ENCODE results near the gene SMIM29.

DNA sequence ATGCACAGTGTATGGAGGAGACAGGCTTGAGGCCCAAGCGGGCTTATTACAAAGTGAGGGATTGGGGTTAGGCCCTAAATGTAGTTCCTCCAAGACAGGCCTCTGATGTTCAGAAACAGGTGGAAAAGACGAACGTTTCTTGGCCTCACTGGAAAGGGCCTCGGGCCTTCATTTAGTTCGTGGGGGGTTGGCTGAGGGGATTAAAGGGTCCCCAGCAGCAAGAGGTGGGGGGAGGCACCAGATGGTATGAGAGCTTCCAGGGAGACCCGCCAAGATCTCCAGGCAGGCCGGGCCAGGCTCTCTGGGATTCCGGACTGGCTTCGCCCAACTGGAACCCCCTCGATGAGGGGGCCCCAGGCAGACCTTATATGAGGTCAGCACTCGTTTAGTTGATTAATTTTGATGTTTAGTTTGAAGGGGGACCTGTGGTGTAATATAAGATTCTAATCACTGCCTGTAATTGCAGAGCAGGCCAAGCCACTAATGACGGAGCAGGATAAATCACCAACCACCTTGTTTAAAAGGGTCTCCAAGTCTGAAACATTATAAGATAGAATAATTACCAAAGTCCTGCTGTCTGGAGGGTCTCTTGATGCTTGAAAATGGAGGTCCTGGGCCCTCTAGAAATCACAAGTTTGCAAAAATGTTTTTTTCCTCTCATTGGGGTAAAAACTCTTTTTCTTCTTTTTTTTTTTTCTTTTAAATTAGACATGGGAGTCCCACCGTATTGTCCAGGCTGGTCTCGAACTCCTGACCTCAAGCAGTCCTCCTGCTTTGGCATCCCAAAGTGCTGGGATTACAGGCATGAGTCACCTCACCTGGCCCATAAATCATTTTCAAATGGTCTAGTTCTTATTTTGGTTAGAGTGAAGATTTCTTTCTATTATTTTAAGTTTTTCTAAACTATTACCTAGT is 10.0 kb downstream of the SMIM29 start:
- TF ChIP-seq, protein P1, sequence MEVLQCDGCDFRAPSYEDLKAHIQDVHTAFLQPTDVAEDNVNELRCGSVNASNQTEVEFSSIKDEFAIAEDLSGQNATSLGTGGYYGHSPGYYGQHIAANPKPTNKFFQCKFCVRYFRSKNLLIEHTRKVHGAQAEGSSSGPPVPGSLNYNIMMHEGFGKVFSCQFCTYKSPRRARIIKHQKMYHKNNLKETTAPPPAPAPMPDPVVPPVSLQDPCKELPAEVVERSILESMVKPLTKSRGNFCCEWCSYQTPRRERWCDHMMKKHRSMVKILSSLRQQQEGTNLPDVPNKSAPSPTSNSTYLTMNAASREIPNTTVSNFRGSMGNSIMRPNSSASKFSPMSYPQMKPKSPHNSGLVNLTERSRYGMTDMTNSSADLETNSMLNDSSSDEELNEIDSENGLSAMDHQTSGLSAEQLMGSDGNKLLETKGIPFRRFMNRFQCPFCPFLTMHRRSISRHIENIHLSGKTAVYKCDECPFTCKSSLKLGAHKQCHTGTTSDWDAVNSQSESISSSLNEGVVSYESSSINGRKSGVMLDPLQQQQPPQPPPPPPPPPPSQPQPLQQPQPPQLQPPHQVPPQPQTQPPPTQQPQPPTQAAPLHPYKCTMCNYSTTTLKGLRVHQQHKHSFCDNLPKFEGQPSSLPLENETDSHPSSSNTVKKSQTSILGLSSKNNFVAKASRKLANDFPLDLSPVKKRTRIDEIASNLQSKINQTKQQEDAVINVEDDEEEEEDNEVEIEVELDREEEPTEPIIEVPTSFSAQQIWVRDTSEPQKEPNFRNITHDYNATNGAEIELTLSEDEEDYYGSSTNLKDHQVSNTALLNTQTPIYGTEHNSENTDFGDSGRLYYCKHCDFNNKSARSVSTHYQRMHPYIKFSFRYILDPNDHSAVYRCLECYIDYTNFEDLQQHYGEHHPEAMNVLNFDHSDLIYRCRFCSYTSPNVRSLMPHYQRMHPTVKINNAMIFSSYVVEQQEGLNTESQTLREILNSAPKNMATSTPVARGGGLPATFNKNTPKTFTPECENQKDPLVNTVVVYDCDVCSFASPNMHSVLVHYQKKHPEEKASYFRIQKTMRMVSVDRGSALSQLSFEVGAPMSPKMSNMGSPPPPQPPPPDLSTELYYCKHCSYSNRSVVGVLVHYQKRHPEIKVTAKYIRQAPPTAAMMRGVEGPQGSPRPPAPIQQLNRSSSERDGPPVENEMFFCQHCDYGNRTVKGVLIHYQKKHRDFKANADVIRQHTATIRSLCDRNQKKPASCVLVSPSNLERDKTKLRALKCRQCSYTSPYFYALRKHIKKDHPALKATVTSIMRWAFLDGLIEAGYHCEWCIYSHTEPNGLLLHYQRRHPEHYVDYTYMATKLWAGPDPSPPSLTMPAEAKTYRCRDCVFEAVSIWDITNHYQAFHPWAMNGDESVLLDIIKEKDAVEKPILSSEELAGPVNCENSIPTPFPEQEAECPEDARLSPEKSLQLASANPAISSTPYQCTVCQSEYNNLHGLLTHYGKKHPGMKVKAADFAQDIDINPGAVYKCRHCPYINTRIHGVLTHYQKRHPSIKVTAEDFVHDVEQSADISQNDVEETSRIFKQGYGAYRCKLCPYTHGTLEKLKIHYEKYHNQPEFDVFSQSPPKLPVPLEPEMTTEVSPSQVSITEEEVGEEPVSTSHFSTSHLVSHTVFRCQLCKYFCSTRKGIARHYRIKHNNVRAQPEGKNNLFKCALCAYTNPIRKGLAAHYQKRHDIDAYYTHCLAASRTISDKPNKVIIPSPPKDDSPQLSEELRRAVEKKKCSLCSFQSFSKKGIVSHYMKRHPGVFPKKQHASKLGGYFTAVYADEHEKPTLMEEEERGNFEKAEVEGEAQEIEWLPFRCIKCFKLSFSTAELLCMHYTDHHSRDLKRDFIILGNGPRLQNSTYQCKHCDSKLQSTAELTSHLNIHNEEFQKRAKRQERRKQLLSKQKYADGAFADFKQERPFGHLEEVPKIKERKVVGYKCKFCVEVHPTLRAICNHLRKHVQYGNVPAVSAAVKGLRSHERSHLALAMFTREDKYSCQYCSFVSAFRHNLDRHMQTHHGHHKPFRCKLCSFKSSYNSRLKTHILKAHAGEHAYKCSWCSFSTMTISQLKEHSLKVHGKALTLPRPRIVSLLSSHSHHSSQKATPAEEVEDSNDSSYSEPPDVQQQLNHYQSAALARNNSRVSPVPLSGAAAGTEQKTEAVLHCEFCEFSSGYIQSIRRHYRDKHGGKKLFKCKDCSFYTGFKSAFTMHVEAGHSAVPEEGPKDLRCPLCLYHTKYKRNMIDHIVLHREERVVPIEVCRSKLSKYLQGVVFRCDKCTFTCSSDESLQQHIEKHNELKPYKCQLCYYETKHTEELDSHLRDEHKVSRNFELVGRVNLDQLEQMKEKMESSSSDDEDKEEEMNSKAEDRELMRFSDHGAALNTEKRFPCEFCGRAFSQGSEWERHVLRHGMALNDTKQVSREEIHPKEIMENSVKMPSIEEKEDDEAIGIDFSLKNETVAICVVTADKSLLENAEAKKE (CRISPR knock-in tag; IDR thresholded peaks at IDR 0.05): no peak
- TF ChIP-seq, protein P2, sequence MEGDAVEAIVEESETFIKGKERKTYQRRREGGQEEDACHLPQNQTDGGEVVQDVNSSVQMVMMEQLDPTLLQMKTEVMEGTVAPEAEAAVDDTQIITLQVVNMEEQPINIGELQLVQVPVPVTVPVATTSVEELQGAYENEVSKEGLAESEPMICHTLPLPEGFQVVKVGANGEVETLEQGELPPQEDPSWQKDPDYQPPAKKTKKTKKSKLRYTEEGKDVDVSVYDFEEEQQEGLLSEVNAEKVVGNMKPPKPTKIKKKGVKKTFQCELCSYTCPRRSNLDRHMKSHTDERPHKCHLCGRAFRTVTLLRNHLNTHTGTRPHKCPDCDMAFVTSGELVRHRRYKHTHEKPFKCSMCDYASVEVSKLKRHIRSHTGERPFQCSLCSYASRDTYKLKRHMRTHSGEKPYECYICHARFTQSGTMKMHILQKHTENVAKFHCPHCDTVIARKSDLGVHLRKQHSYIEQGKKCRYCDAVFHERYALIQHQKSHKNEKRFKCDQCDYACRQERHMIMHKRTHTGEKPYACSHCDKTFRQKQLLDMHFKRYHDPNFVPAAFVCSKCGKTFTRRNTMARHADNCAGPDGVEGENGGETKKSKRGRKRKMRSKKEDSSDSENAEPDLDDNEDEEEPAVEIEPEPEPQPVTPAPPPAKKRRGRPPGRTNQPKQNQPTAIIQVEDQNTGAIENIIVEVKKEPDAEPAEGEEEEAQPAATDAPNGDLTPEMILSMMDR (conservative IDR thresholded peaks at IDR 0.05; ENCODE audit: low read depth in 2 of 2): no peak
- TF ChIP-seq CREB1 (CRISPR knock-in tag; IDR thresholded peaks at IDR 0.05; ENCODE audit: low read depth) (no peak), JUNB (IDR thresholded peaks at IDR 0.05; ENCODE audit: unreplicated experiment) (no peak), ZNF114 (CRISPR knock-in tag; IDR thresholded peaks at IDR 0.05) (no peak), POLR2AphosphoS5 (IDR thresholded peaks at IDR 0.05; ENCODE audit: low read depth) (no peak), EZH2 (IDR thresholded peaks at IDR 0.05; ENCODE audit: low read depth, unreplicated experiment) (no peak), NANOG (IDR thresholded peaks at IDR 0.05; ENCODE audit: borderline replicate concordance) (no peak), ZNF331 (CRISPR knock-in tag; IDR thresholded peaks at IDR 0.05; ENCODE audit: low read depth) (no peak)
- TF ChIP-seq, protein P3, sequence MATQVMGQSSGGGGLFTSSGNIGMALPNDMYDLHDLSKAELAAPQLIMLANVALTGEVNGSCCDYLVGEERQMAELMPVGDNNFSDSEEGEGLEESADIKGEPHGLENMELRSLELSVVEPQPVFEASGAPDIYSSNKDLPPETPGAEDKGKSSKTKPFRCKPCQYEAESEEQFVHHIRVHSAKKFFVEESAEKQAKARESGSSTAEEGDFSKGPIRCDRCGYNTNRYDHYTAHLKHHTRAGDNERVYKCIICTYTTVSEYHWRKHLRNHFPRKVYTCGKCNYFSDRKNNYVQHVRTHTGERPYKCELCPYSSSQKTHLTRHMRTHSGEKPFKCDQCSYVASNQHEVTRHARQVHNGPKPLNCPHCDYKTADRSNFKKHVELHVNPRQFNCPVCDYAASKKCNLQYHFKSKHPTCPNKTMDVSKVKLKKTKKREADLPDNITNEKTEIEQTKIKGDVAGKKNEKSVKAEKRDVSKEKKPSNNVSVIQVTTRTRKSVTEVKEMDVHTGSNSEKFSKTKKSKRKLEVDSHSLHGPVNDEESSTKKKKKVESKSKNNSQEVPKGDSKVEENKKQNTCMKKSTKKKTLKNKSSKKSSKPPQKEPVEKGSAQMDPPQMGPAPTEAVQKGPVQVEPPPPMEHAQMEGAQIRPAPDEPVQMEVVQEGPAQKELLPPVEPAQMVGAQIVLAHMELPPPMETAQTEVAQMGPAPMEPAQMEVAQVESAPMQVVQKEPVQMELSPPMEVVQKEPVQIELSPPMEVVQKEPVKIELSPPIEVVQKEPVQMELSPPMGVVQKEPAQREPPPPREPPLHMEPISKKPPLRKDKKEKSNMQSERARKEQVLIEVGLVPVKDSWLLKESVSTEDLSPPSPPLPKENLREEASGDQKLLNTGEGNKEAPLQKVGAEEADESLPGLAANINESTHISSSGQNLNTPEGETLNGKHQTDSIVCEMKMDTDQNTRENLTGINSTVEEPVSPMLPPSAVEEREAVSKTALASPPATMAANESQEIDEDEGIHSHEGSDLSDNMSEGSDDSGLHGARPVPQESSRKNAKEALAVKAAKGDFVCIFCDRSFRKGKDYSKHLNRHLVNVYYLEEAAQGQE (IDR thresholded peaks at IDR 0.05; ENCODE audit: unreplicated experiment): no peak

Measured in GM23338 (cell line).